Endometrium (tissue), 2 donors: ENCODE results near the gene KIRREL1.

Experiments
- FAIRE-seq: peaks from 2 replicates; lab custom pipeline; 2012; peaks lifted over from hg19 to GRCh38; lab: Jason Lieb, UNC
- donor health status: control.
- donor health status: control.

Gene KIRREL1

DNA sequence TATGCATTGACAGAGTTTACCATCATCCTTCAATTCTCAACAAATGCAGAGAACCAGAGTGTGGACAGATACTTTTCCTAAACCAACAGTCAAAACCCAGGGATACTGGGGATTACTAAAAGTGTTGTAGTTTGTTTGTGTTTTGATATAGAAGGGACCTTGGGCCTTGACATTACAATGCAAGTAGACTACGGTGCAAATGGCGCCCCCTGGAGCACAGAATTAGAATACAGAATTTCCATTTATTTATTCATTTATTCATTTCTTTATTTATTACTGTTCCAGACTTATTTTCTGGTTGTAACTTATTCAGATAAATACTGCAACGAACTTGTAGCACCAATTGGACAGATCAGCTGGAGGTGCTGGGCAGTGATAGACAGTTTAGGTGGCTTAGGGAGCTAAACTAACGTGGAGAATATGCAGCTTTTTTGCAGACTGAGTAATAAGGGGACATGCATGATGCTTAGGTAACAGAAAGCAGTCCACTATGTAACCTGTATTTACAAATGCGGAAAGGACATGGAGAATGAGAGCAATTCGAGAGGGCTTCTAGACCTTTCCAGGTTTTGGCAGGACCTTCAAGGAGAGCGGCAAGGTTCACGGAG, 42.6 kb downstream of the KIRREL1 start:
- FAIRE-seq = peak; percentile 85

GRCh38 chr1:158037008-158037865, 43.8 kb downstream of the KIRREL1 start:
- no peak for FAIRE-seq

GRCh38 chr1:158037866-158038359, 44.5 kb downstream of the KIRREL1 start:
- no peak for FAIRE-seq

DNA sequence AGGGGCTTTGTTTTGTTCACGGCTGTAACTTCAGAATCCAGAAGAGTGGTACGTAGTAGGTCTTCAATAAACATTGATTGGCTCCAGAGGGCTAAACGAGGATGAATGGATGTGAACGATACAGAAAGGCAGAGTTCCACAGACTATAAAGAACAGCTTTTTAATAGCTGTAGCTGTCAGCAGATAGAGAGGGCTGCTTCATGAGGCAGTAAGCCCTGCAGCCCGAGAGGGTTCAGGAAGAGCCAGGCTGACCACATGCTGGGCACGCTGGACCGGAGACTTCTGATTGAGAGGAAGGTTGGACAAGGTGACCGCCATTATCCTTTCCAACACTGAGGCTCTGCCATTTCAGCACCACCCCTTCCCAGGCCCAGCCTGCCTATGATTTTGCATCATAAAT, 45.3 kb downstream of the KIRREL1 start:
- FAIRE-seq = no peak

DNA sequence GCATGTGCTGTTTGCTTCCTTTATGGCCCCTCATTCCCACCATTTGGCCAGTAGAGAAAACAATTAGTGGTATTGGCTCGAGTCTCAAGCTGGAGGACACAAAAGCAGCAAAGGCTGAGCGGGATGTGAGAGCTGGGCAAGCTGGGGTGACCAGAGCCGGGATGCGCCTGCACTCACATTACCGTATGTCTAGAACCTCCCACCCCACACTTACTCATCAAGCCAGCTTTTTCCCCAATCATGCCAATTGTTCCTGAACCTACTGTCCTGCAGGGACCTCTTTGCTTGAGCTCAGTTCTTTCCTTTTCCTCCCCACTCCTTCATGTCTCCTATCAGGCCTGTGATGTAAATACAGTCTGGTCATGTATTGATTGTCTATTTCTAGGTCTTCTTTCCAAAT, 45.9 kb downstream of the KIRREL1 start:
- no peak for FAIRE-seq

DNA sequence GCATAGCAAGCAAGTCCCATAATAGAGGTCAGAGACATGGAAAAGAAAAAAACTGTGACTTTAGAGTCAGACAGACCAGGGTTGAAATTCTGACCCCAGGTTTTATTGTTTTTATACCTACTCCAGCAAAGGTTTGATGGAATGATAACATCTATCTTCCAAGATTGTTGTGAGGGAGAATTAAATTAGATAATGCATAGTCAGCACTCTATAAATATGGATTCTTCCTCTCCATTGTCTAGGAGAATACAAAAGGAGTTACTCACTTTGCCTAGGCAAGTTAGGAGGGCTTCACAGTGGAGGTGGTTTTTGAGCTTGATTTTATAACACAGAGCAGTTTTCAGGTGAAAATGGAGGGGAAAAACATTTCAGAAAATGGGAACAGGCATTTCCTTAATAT, 46.9 kb downstream of the KIRREL1 start:
- FAIRE-seq = no peak

DNA sequence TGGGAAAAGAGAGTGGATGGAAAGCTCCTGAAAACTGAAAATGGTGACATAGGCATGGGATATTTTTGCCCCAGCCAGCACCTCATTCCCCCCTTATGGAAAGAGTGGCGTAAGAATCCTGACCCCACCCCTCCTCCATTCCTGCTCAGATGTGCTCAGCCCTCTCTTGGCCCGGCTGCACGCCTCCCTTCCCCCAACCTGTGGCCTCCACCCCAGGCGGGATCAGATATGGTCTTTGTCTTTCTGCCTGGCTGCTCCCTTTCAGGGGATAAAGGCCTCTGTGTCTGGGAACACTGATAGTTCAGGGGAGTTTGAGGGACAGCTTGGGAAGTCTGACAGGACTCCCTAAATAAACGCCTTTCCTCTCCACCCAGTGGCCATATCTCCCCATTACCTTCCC, 49.8 kb downstream of the KIRREL1 start:
- no peak for FAIRE-seq

- no peak for FAIRE-seq
These were observed 52.2 kb downstream of the KIRREL1 start for GRCh38 chr1:158045639-158046038.

- FAIRE-seq = no peak
These were observed 53.5 kb downstream of the KIRREL1 start for GRCh38 chr1:158046715-158047510.

DNA sequence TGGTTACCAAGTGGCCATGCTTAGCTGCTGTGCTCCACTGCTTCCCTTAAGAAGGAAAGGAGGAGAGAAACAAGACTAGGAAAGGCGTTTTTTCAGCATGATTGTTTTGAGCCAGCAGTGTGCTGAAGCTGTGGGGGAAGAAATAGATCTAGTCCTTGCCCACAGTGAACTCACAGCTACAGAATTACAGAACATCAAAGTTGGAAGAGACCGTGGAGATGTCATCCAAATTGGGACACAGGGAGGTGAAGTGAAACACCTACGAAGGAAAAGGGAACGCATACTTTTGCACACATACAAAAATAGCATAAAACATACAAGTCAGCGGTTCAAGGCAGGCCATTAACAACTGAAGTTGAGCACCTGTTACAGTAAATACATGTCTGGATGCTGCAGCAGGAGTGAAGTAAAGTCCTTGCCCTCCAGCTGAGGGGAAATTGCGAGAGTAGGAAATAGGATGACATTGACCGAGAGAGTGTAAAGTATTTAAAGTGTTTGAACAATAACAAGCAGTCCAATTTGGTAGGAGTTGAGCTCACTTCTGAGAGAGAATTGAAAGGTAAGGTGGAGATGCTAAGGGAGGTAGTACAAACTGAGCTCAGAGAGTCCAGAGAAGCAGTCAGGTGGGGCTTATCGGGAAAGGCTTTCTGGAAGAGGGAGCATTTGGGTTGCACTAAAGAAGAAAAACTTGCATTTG, 55.1 kb downstream of the KIRREL1 start:
- no peak for FAIRE-seq

DNA sequence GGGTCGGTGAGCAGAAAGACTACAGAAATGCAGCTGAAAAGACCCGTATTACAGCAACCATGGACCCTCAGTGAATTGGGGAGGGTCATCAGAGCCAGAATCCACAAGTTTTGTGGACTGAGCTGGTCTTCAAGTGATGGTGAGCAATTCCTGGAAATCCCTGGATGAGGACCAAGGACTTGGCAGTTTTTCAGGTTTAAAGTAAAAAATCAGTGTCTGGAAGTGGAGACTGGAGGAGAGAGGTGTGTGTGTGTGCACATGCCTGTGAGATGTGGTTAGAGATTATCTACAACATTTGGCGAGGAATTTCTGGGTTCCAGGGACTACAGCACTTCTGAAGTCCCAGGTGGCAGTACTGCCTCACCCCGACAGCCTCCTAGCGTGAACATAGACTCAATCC, 56.4 kb downstream of the KIRREL1 start:
- FAIRE-seq = no peak

DNA sequence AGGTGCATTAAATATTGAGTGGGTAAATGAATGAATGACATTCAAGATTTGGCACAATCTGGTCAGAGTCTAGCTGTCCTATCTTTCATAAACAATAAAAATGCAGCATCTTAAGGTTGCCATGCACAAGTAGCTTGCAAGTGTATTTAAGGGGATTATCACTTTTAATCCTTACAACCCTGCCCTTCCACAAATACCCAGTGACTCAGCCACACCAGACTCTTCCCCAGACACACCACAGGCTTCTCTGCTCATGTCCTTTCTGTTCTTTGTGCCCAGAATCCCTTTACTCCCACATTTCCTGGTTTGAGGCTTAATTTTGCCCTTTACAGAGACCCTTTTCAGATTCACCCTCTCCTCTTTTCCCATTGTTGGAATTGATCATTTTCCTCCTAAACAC, 59.8 kb downstream of the KIRREL1 start:
- no peak for FAIRE-seq

DNA sequence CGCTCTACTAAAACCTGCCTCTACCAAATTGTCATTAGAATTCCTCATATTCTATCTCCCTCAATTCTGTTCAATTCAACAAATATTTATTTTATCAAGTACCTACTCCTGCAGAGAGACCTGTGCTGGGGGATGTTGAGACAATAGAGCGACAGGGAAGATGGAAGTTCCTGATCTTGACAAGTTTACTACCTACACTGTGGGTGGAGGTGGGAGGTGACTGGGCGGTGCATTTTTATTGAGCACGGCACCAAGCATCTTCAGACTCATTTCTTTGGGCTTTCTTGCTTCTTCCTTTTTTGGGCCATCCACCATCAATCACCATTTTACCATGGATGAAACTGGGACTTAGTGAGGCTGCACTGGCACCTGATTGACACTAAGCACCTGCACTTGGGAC, 61.3 kb downstream of the KIRREL1 start:
- no peak for FAIRE-seq

- FAIRE-seq = no peak
These were observed 62.4 kb downstream of the KIRREL1 start for GRCh38 chr1:158055854-158056253.

DNA sequence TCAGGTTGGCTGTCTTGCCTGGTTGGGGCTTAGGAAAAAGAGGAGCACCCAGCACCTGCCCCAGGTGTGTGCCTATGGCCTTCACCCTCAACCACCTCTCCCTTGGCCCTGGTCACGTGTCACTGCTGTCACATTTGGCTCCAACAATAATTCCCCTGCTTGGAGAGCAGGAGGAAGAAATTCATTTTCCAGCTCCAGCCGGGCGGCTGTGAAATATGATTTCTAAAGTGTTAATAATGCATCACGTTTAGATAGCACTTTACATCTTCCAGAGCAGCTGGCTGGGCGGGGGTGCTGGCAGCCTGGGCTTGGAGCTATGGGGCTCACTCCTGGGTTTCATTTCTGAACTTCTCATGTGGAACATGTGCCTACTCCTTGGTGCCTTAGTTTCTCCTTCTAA, 63.1 kb downstream of the KIRREL1 start:
- no peak for FAIRE-seq

DNA sequence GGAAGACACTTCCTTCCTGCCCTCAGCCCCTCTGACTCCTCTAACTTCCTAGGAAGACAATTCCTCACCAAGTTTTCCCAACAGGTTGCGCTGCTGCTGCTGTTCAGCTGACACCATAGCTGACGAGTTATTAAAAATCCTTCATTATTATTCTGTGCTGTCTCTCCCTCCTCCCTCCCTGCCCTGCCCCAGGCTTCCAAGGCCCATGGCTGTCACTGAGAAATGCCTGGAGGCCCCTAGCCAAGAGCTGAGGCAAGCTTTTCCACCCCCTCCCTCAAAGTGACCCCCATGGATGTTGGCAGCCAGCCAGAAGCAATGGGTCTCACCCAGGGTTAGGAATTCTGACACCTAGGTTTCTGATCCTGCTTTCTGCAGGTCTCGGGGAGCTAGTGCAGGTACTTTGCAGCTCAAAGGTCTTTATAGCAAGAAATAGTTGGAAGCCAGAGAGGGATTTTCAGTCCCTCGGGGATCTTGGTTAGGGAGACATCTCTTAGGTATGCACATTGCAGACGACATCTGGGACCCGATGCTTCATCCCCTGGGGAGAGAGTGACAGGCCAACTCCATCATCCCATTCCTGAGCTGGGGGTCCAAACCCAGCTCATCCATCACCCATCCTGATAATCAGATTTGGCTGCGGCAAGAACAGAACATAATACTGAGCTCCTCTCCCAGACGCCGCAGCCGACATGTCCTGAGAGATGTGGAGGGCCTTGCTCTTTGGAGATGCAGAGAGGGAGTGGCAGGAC, 65.0 kb downstream of the KIRREL1 start:
- no peak for FAIRE-seq

- no peak for FAIRE-seq
These were observed 66.5 kb downstream of the KIRREL1 start for GRCh38 chr1:158059984-158060383.

DNA sequence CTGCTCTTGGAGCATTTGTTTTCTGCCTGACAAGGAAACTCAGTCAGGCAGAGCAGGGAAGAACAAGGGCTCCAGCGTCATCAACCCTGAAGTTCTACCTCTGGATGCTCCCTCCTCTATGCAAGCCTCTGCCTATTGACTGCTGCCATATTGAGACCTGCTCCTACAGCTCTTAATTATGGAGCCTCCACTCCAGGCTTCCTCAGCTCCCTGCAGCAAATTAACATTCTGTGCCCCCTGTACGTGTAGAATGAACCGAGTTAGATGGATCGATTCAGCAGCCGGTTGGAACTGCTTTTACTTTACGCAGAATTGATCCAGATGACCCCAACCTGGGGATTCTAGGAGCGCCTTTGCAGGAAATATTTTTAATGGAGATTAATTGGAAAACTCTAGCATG, 68.7 kb downstream of the KIRREL1 start:
- FAIRE-seq = no peak

GRCh38 chr1:158067662-158068061, 74.2 kb downstream of the KIRREL1 start:
- FAIRE-seq = no peak

- FAIRE-seq = no peak
These were observed 75.5 kb downstream of the KIRREL1 start for GRCh38 chr1:158068918-158069317.

DNA sequence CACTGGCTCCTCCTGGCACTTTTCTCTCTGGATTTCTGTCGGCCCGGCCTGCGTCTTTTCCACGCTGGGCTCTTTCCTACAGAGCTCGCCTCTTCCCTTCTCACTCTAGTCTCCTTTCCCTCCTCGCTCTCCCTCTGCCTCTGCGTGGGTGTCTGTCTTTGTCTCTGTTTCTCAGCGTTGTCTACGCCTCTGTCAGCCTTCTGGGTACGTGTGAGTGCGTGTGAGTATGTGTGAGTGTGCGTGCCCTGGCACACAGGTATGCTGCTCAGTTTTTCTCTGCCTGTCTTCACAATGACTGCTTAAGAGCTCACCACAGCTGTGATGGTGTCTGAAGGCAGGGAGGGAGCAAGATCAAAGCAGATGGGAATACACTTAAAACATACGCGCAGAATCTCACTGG, 77.7 kb downstream of the KIRREL1 start:
- no peak for FAIRE-seq

GRCh38 chr1:158075078-158075477, 81.6 kb downstream of the KIRREL1 start:
- no peak for FAIRE-seq
